GM12878 (cell line): Measurements from ENCODE around the gene SORL1.

Source experiments
- BCL11A ChIP-seq: IDR thresholded peaks from 2 replicates; pipeline ENCODE4 v1.6.1; 2011; ENCODE audit warnings: low read depth, low read length
- CREB1 ChIP-seq: IDR thresholded peaks from 2 replicates; pipeline ENCODE4 v1.6.1; 2012; ENCODE audit warnings: low read depth, mild to moderate bottlenecking, inconsistent platforms
- GABPA ChIP-seq: IDR thresholded peaks from 2 replicates; pipeline ENCODE4 v1.6.1; 2014; ENCODE audit warnings: antibody characterized with exemption, low read depth, mild to moderate bottlenecking, inconsistent platforms
- MYC ChIP-seq: IDR thresholded peaks from 2 replicates; pipeline ENCODE4 v1.6.1; 2011; ENCODE audit warnings: mild to moderate bottlenecking, low read length, moderate library complexity, inconsistent platforms; ENCODE audit not compliant: insufficient read depth, insufficient replicate concordance, insufficient read length, severe bottlenecking
- PML ChIP-seq: IDR thresholded peaks from 2 replicates; pipeline ENCODE4 v1.6.1; 2012; ENCODE audit warnings: low read length, inconsistent platforms
- POLR2A ChIP-seq: IDR thresholded peaks from 2 replicates; pipeline ENCODE4 v1.6.1; 2011; ENCODE audit warnings: low read depth, mild to moderate bottlenecking, low read length
- RCOR1 ChIP-seq: conservative IDR thresholded peaks from 2 replicates; pipeline ENCODE4 v1.6.1; 2012; ENCODE audit warnings: low read depth, low read length, improper control_type of control experiment
- TAF1 ChIP-seq: IDR thresholded peaks from 2 replicates; pipeline ENCODE4 v1.6.1; 2011; ENCODE audit warnings: mild to moderate bottlenecking, low read depth, low read length, borderline replicate concordance
- TF ChIP-seq, protein P1 (sequence below), 3 experiments: IDR thresholded peaks in 2 of 3; conservative IDR thresholded peaks in 1 of 3; 2 replicates each; pipeline ENCODE4 v1.5.1; 2011; ENCODE audit warnings: low read depth in 3 of 3, low read length in 3 of 3, mild to moderate bottlenecking in 3 of 3, control low read depth in 2 of 3, moderate library complexity in 2 of 3, inconsistent platforms in 1 of 3, mixed read lengths in 1 of 3; ENCODE audit not compliant: control insufficient read depth in 2 of 3, insufficient read depth in 1 of 3; ENCODE audit errors: extremely low read depth in 1 of 3
- TF ChIP-seq, protein P2 (sequence below): IDR thresholded peaks from 2 replicates; pipeline ENCODE4 v1.6.1; 2012; ENCODE audit warnings: low read depth, low read length, improper control_type of control experiment
- TF ChIP-seq, protein P3 (sequence below): fragments of 150-350 bp; IDR thresholded peaks from 2 replicates; pipeline ENCODE4 v1.6.1; 2016; ENCODE audit warnings: low read depth, low read length

DNA sequence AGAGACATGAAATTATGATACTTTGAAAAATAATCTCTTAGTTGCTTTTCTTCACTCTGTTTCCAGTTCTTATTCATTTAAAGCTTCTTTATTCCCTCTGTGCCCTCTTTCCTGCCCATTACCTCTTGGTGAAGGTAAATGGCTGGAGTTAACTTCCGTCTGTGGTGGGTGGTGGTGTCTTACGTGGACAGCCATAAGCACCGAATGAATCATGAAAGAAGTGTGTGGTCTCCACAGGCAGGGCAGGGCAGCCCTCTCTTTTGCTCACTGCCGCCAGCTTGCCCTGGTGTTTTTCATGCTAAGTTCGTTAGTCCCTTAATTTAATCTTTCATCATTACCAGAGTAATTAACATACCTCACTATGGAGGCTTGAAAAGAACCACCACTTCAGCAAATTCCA lies 99.3 kb downstream of the SORL1 start:
- TF ChIP-seq GABPA: no peak
- TF ChIP-seq, protein P1, sequence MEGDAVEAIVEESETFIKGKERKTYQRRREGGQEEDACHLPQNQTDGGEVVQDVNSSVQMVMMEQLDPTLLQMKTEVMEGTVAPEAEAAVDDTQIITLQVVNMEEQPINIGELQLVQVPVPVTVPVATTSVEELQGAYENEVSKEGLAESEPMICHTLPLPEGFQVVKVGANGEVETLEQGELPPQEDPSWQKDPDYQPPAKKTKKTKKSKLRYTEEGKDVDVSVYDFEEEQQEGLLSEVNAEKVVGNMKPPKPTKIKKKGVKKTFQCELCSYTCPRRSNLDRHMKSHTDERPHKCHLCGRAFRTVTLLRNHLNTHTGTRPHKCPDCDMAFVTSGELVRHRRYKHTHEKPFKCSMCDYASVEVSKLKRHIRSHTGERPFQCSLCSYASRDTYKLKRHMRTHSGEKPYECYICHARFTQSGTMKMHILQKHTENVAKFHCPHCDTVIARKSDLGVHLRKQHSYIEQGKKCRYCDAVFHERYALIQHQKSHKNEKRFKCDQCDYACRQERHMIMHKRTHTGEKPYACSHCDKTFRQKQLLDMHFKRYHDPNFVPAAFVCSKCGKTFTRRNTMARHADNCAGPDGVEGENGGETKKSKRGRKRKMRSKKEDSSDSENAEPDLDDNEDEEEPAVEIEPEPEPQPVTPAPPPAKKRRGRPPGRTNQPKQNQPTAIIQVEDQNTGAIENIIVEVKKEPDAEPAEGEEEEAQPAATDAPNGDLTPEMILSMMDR (IDR thresholded peaks at IDR 0.05 in 2 of 3, conservative IDR thresholded peaks at IDR 0.05 in 1 of 3; ENCODE audit: control insufficient read depth in 2 of 3, extremely low read depth in 1 of 3, insufficient read depth in 1 of 3, low read depth in 3 of 3, low read length in 3 of 3): no peak
- TF ChIP-seq, protein P2, sequence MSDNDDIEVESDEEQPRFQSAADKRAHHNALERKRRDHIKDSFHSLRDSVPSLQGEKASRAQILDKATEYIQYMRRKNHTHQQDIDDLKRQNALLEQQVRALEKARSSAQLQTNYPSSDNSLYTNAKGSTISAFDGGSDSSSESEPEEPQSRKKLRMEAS: no peak
- TF ChIP-seq, protein P3, sequence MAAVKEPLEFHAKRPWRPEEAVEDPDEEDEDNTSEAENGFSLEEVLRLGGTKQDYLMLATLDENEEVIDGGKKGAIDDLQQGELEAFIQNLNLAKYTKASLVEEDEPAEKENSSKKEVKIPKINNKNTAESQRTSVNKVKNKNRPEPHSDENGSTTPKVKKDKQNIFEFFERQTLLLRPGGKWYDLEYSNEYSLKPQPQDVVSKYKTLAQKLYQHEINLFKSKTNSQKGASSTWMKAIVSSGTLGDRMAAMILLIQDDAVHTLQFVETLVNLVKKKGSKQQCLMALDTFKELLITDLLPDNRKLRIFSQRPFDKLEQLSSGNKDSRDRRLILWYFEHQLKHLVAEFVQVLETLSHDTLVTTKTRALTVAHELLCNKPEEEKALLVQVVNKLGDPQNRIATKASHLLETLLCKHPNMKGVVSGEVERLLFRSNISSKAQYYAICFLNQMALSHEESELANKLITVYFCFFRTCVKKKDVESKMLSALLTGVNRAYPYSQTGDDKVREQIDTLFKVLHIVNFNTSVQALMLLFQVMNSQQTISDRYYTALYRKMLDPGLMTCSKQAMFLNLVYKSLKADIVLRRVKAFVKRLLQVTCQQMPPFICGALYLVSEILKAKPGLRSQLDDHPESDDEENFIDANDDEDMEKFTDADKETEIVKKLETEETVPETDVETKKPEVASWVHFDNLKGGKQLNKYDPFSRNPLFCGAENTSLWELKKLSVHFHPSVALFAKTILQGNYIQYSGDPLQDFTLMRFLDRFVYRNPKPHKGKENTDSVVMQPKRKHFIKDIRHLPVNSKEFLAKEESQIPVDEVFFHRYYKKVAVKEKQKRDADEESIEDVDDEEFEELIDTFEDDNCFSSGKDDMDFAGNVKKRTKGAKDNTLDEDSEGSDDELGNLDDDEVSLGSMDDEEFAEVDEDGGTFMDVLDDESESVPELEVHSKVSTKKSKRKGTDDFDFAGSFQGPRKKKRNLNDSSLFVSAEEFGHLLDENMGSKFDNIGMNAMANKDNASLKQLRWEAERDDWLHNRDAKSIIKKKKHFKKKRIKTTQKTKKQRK: no peak
- no peak for TF ChIP-seq MYC
- TF ChIP-seq RCOR1: no peak
- 0 out of 2 replicates have a peak, but pooled peaks have one; percentile 29 for TF ChIP-seq CREB1
- no peak for TF ChIP-seq TAF1
- no peak for TF ChIP-seq BCL11A
- no peak for TF ChIP-seq PML
- no peak for TF ChIP-seq POLR2A
